Measurements from ENCODE around the gene ARID1B.

Gene ARID1B

DNA sequence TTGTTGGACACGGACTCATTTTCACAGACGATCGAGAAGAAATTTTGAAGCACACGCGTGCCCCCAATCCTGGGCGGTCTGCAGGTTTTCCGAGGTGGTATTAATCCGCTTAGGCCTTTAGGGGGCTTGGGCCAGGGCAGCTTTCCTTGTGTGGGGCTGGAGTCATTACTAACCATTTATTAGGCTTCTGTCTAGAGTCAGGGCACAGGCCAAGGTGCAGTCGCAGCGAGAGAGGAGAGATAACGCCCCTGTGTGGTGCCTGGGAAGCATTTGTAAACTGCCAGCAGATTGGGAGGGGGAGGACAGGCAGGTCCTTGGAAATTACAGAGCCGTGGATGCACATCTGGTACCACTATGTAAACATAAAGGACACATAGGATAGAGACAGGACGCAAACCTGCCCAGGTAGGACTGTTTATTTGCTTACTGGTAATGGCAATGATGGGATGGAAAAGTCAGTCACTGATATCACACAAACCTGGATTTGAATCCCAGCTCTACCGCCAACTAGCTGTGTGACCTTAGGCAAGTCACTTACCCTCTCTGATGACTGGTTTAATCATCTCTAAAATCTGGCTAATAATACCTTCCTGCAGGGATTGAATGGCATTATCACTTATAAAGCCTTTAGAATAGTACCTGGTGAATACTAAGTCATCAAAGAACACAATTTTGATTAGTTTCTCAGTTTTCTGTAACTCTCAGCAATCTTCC is 469.8 kb downstream of the ARID1B start:
- DNase-seq (ENCODE audit: low spot score): no peak

DNA sequence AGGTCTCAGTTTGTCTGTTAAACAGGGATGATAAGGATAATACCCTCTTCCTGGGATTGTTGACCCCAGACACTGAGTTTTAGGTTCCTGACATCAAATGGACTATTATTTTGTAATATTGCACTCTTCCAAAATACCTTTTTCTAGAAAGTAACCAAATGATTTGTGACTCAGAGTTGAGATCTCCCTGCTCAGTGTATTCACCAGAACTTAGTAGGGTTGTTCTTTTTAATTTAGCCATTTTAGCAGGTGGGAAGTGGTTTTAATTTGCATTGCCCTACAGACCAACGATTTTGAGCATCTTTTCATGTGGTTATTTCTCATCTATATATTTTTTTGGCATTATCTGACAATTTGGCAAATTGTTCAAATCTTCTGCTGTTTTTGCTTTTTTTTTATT is 471.1 kb downstream of the ARID1B start:
- no peak for DNase-seq (ENCODE audit: low spot score)

DNA sequence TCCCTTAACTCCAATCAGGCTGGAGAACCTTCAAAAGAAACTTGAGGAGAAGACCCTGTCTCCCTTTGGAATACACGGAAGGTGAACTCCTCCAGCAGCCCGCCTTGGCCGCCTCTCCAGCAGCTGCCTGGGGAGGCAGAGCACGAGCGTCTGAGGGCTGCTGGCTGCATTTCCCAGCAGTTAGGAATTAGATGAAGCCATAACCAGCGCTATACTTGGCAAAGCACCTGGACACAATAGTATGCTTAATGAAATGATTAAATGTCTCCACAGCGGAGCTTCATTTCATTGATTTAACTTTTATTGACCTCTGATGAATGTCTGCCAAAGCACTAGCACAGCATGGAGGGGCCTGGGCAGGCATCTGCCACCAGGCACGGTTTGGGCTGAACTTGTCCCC is 472.6 kb downstream of the ARID1B start:
- DNase-seq (ENCODE audit: low spot score): no peak

DNA sequence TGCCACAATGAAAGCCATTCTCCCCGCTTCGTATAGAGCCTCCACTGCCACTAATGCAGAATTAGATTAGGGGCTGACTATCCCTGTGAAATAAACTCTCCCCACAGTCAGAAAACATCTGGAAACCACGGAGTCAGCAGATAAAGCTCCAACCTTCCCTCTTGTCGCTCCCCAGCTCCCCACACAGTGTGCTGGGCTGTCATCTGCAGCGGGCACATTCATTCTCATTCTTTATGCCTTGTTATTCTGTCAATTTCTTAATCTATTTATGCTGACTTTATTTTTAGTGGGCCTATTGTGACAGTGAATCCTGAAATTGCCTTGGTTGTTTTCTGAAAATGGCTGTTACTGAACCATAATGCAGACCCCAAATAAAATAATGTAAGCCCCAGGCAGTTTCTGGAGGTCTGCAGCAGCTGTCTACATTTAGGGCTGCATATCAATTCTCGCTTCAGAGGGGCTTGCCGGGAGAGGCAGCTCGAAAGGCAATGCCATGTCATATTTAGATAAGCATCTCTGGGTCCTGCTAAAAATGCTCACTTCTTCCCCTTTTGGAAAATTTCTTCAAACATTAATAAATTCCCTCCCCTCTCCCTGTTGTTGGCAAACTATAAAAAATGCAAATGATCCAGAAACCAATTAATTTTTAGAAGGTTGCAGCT is 474.5 kb downstream of the ARID1B start:
- DNase-seq (ENCODE audit: low spot score): no peak

DNA sequence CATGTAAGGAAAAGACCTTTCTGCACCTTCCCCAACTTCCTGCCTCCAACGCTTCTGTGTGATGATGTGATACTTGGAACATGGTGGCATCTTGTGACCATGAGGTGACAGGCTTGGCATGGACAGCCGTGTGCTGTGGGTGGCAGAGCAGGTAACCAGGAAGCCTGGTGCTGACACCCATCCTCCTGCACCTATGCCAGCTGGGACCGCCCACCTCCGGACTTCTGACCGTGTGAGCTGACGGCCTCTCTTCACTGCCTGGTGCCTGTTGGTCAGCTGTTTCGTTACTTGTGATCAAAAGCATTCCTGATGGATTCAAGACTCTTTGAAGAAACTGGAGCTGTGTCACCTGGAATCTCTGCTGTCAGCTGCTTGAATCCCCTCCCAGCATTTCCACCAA is 475.8 kb downstream of the ARID1B start:
- no peak for DNase-seq (ENCODE audit: low spot score)

DNA sequence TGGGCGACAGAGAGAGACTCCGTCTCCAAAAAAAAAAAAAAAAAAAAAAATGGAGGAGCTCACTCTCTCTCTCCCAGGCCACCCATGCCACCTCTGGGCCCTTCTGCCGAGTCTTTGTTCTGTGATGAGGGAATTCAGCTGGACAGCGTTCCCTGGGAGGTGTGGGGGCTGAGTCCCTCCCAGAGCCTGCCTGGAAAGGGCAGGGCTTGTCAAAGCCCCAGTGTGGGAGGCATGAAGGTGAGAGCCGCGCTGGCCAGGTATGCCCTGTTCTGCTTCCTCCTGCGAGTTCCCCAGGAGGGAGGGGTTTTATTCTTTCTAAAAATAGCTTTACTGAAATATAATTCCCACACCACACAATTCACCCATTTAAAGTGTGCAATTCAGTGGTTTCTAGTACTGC is 476.5 kb downstream of the ARID1B start:
- DNase-seq (ENCODE audit: low spot score): no peak

DNA sequence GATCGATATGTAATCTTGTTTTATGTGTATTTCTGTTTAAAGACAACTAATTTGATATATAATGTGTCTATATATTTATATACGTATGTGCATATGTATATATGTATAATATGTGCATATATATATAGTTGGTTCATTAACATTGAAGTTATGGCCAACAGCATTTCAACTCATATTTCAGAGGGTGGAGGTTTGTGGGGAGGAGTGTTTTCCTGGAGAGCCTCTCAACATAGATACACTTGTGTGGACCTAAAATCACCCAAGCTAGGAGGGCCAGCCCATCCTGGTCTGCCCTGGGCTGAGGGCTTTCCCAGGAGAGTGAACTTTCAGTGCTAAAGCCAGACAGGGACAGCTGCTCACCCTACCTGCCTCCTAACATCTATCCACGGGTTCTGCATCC is 477.4 kb downstream of the ARID1B start:
- no peak for DNase-seq (ENCODE audit: low spot score)

DNA sequence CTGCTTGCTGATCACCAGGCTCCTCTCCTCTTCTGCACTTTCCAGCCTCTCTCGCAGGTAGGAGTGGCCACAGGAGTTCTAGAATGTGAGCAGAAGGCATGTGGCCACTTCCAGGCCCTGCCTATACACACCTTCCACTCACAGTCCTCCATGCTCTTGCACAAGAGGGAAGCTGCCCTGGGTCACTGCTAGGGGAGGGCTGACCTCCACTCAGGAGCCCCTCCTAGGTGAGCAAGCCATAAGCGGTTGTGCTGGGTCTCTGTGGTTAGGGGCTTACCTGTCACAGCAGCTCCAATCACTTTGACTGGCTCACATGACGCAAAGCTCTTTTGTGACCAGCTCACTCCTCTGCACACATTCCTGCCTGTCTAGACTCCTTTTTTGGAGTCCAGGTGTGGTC is 477.9 kb downstream of the ARID1B start:
- DNase-seq (ENCODE audit: low spot score): no peak

DNA sequence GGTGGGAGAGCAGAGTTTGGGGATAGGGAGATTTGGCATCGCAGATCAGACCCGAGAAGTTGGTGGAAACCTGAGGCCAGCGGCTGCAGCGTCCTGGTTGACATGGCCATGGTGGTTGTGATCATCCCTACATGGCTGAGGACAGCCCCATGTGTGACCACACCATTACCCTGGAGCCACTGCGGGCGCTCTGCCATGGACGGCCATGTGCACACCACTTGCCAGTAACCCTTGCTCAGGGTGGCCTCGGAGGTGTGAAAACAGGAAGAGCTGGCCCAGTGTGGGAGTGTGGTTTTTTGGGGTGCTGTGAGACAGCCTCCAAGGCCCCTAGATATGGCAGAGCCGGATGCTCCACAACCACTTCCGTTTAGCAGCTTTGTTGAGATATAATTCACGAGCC is 481.7 kb downstream of the ARID1B start:
- no peak for DNase-seq (ENCODE audit: low spot score)

DNA sequence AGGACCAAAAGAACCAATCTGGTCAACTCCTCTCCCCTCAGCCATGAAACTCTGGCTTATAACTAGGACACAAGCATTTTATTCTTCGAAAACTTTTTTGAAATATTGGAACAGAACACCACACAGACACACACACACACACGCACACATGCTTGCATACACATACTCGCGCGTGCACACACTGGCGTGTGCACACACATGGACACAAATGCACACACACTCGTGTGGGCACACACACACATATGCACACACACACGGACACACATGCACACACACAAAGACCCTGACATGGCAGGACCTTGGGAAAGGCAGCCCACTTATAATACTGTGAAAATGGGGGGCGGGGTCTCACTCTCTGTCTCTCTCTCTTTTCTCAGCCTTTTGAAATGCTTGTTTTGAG is 482.3 kb downstream of the ARID1B start:
- no peak for DNase-seq (ENCODE audit: low spot score)
